Measurements from ENCODE around the gene MYO9A.
"Not testable (repeated sequence)": the region's sequence is repeated elsewhere in the genome, so short reads cannot be mapped to it uniquely, and the experiment has no call there.

Gene MYO9A

DNA sequence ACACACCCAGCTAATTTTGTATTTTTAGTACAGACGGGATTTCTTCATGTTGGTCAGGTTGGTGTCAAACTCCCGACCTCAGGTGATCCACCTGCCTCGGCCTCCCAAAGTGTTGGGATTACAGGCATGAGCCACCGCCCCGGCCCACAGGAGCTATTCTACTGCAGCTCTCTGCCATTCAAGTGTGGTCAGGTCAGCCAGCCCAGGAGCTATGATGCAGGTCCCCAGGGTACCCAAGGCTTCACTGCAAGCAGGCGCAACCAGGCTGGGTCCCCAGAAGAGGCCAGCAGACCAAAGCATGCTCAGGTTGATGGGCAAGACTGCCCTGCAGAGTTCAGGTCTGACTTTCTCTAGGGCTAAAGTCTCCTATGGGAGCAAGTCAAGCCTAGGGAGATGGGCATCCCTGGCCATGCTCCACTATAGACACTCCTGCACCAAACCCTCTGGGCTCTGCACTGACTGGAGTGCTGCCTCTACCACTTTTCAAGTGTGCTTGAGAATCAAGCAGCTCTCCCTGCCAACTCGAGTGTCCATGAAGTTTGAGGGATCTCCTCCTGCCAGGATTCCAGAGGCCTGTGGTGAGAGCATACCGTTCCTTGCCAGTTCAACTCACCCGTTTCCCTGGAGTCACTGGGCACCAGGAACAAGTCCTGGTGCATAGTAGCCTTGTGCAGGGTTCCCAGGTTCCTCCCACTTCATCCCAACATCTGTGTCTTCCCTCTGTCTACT, 30.9 kb downstream of the MYO9A start:
- Histone ChIP-seq H3K79me2 (ENCODE audit: control insufficient read depth, insufficient read depth, low read length, unreplicated experiment) (no peaks in the 10 kb centered on the region), H3K27ac (ENCODE audit: low read depth, low read length) (no peak overlapping the region), H3K27me3 (ENCODE audit: insufficient read depth, low read length) (no peaks in the 10 kb centered on the region), H3K4me3 (ENCODE audit: low read depth, low read length) (no peak overlapping the region), H2AFZ (ENCODE audit: low read length, unreplicated experiment) (no peak overlapping the region), H3K36me3 (ENCODE audit: insufficient read depth, low read length) (no peaks in the 10 kb centered on the region), H3K4me1 (ENCODE audit: control insufficient read depth, insufficient read depth, low read length, unreplicated experiment) (no peaks in the 10 kb centered on the region)

DNA sequence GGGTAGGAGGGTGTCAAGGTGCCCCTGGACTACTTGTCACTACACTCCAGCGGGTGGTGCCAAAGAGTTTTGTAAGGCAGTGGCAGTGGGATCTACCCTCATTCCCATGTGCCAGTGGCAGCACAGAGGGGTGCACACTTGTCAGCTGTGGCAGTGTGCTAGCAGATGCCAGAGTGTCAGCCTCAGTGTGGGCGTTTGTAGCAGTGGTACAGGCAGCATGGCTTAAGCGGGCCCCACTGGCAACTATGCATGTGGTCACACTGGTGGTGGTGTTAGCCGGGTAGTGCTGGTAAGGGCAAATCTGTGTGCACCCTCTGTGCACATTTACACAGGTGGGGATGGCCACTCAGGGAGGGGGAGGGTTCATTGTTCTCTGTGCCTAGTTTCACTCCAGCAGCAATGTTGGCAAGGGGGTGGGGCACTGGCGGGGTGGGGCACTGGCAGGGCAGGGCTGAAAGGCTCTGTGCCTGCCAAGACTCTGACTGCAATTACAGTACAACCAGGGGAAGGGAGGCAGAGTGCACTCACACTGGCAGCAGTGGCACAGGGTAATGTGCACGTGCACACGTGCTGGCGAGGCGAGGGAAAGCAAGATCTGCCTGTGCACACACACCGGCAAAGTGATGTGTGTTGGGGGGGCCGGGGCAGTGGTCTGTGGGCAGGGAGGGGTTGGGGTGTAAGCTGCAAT, 31.8 kb downstream of the MYO9A start:
- Histone ChIP-seq H3K36me3 (ENCODE audit: insufficient read depth, low read length) (no peaks in the 10 kb centered on the region), H2AFZ (ENCODE audit: low read length, unreplicated experiment) (no peak overlapping the region), H3K27me3 (ENCODE audit: insufficient read depth, low read length) (no peaks in the 10 kb centered on the region), H3K4me1 (ENCODE audit: control insufficient read depth, insufficient read depth, low read length, unreplicated experiment) (no peaks in the 10 kb centered on the region), H3K4me3 (ENCODE audit: low read depth, low read length) (no peak overlapping the region), H3K79me2 (ENCODE audit: control insufficient read depth, insufficient read depth, low read length, unreplicated experiment) (no peaks in the 10 kb centered on the region), H3K27ac (ENCODE audit: low read depth, low read length) (no peak overlapping the region)

DNA sequence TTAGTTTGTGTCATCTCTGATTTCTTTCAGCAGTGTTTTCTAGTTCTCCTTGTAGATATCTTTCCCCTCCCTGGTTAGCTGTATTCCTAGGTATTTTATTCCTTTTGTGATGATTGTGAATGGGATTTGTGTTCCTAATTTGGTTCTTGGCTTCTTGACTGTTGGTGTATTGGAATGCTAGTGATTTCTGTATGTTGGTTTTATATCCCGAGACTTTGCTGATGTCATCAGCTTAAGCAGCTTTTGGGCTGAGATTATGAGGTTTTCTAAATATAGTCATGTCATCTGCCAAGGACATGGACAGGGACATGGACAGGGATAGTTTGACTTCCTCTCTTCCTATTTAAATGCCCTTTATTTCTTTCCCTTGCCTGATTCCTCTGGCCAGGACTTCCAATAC, 35.8 kb downstream of the MYO9A start:
- Histone ChIP-seq H3K27ac (ENCODE audit: low read depth, low read length) (no peak overlapping the region), H3K79me2 (ENCODE audit: control insufficient read depth, insufficient read depth, low read length, unreplicated experiment) (no peaks in the 10 kb centered on the region), H2AFZ (ENCODE audit: low read length, unreplicated experiment) (no peak overlapping the region), H3K27me3 (ENCODE audit: insufficient read depth, low read length) (no peaks in the 10 kb centered on the region), H3K36me3 (ENCODE audit: insufficient read depth, low read length) (no peaks in the 10 kb centered on the region), H3K4me1 (ENCODE audit: control insufficient read depth, insufficient read depth, low read length, unreplicated experiment) (no peaks in the 10 kb centered on the region), H3K4me3 (ENCODE audit: low read depth, low read length) (no peak overlapping the region)

DNA sequence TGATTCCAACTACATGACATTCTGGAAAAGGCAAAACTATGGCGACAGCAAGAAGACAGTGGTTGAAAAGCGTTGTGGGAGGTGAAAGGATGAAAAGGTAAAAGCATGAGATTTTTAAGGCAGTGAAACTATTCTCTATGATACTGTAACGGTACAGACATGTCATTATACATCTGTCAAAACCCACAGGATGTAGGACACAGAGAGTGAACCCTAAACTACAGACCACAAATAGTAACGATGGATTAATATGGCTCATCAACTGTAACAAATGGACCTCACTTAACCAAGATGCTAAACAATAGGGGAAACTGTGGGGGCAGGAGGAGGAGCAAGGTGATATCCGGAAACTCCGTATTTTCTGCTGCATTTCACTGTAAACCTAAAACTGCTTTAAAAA, 39.1 kb downstream of the MYO9A start:
- Histone ChIP-seq H2AFZ (ENCODE audit: low read length, unreplicated experiment) (no peak overlapping the region), H3K4me3 (ENCODE audit: low read depth, low read length) (no peak overlapping the region), H3K79me2 (ENCODE audit: control insufficient read depth, insufficient read depth, low read length, unreplicated experiment) (no peaks in the 10 kb centered on the region), H3K27ac (ENCODE audit: low read depth, low read length) (no peak overlapping the region), H3K36me3 (ENCODE audit: insufficient read depth, low read length) (no peaks in the 10 kb centered on the region), H3K27me3 (ENCODE audit: insufficient read depth, low read length) (no peaks in the 10 kb centered on the region), H3K4me1 (ENCODE audit: control insufficient read depth, insufficient read depth, low read length, unreplicated experiment) (no peaks in the 10 kb centered on the region)

DNA sequence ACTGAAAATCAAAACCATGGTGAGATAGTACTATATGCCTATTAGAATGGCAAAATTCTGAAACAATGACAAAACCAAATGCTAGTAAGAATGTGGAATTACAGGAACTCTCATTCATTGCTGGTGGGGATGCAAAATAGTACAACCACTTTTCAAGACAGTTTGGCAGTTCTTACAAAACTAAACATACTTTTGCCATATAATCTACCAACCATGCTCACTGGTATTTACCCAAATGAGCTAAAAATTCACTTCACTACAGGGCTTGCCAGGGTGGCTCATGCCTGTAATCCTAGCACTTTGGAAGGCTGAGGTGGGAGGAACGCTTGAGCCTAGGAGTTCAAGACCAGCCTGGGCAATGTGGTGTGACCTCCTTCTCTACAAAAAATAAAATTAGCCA, 40.0 kb downstream of the MYO9A start:
- Histone ChIP-seq H3K36me3 (ENCODE audit: insufficient read depth, low read length) (no peaks in the 10 kb centered on the region), H3K79me2 (ENCODE audit: control insufficient read depth, insufficient read depth, low read length, unreplicated experiment) (peaks cover 5% of the 10 kb centered on the region), H3K27me3 (ENCODE audit: insufficient read depth, low read length) (no peaks in the 10 kb centered on the region), H3K27ac (ENCODE audit: low read depth, low read length) (no peak overlapping the region), H3K4me1 (ENCODE audit: control insufficient read depth, insufficient read depth, low read length, unreplicated experiment) (no peaks in the 10 kb centered on the region), H2AFZ (ENCODE audit: low read length, unreplicated experiment) (no peak overlapping the region), H3K4me3 (ENCODE audit: low read depth, low read length) (no peak overlapping the region)

DNA sequence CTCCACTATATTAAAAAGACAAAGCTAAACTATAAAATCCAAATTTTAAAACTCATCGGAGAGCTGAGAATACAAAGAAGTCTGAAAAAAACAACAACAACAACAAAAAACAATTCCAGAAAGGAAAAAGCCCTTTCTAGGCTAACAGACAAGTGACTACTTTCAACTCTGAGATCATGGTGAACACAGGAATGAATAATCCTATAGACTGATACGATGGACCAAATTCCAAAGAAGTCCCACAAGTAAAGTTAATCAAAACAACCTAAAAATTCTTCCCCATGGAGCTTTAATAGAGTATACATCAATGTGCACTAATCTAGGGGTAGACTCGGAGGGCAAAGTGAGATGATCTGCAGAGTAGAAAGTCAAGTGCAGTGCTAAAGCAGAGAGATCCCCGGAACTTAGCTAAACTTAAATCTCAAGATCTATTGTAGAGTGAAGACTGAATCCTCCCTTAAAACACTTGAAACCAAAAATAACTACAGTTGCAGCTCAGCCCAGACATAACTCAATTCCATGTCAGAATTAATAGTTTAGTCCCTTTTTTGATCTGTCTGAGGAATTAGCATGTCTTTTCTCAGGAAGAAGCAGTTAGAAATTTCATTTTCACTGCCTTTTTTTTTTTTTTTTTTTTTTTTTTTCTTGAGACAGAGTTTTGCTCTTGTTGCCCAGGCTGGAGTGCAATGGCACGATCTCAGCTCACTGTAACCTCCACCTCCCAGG, 43.5 kb downstream of the MYO9A start:
- H3K4me1 ChIP-seq (ENCODE audit: control insufficient read depth, insufficient read depth, low read length, unreplicated experiment) = no peaks in the 10 kb centered on the region
- H3K27me3 ChIP-seq (ENCODE audit: insufficient read depth, low read length) = no peaks in the 10 kb centered on the region
- H3K27ac ChIP-seq (ENCODE audit: low read depth, low read length) = no peak overlapping the region
- no peak overlapping the region for H3K4me3 ChIP-seq (ENCODE audit: low read depth, low read length)
- H2AFZ ChIP-seq (ENCODE audit: low read length, unreplicated experiment) = no peak overlapping the region
- no peaks in the 10 kb centered on the region for H3K36me3 ChIP-seq (ENCODE audit: insufficient read depth, low read length)
- peaks cover 9% of the 10 kb centered on the region for H3K79me2 ChIP-seq (ENCODE audit: control insufficient read depth, insufficient read depth, low read length, unreplicated experiment)

DNA sequence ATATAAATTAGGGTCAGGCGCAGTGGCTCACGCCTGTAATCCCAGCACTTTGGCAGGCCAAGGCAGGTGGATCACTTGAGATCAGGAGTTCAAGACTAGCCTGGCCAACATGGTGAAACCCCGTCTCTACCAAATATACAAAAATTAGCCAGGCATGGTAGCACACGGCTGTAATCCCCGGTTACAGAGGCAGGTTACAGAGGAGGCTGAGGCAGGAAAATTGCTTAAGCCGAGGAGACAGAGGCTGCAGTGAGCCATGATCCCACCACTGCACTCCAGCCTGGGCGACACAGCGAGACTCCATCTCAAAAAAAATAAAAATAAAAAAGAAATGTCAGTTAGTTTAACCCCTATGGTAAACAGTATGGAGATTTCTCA, 46.5 kb downstream of the MYO9A start:
- H3K4me1 ChIP-seq (ENCODE audit: control insufficient read depth, insufficient read depth, low read length, unreplicated experiment); H3K27me3 ChIP-seq (ENCODE audit: insufficient read depth, low read length); H2AFZ ChIP-seq (ENCODE audit: low read length, unreplicated experiment); H3K4me3 ChIP-seq (ENCODE audit: low read depth, low read length); H3K79me2 ChIP-seq (ENCODE audit: control insufficient read depth, insufficient read depth, low read length, unreplicated experiment); H3K36me3 ChIP-seq (ENCODE audit: insufficient read depth, low read length); H3K27ac ChIP-seq (ENCODE audit: low read depth, low read length): not testable (repeated sequence)

DNA sequence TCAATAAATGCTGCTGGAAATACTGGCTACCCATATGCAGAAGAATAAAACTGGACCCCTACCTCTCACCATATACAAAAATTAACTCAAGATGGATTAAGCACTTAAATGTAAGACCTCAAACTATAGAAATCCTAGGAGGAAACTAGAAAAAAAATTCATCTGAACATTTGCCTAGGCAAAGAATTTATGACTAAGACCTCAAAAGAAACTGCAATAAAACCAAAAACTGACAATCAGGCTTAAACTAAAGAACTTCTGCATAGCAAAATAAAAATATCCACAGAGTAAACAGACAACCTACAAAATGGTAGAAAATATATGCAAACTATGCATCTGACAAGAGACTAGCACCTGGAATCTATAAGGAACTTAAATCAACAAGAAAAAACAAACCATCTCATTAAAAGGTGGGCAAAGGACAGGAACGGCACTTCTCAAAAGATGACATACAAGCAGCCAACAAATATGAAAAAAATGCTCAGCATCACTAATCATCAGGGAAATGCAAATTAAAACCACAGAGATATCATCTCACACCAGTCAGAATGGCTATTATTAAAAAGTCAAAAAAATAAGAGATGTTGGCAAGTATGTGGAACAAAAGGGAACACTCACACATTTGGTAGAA, 47.0 kb downstream of the MYO9A start:
- Histone ChIP-seq H3K27ac (ENCODE audit: low read depth, low read length) (no peak overlapping the region), H3K79me2 (ENCODE audit: control insufficient read depth, insufficient read depth, low read length, unreplicated experiment) (peaks cover 9% of the 10 kb centered on the region), H3K4me1 (ENCODE audit: control insufficient read depth, insufficient read depth, low read length, unreplicated experiment) (no peaks in the 10 kb centered on the region), H3K27me3 (ENCODE audit: insufficient read depth, low read length) (no peaks in the 10 kb centered on the region), H3K36me3 (ENCODE audit: insufficient read depth, low read length) (no peaks in the 10 kb centered on the region), H2AFZ (ENCODE audit: low read length, unreplicated experiment) (no peak overlapping the region), H3K4me3 (ENCODE audit: low read depth, low read length) (no peak overlapping the region)

DNA sequence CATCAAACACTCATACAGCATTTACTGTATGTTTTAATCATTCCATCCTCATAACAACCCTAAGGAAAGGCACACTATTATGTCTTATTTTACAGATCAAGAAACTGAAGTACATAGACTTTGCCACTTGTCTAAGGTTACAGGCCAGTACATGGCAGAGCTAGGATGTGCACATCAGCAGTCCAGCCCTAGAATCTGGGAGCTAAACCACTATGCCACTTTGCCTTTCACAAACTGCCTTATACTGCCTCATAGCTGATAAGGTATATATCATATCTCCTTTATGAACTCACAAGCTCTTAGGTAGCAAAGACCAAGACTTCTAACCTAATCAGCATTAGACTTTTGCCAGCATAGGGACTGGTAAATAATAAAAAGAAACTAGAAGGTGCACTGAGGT, 49.1 kb downstream of the MYO9A start:
- Histone ChIP-seq H3K36me3 (ENCODE audit: insufficient read depth, low read length) (no peaks in the 10 kb centered on the region), H2AFZ (ENCODE audit: low read length, unreplicated experiment) (no peak overlapping the region), H3K4me1 (ENCODE audit: control insufficient read depth, insufficient read depth, low read length, unreplicated experiment) (no peaks in the 10 kb centered on the region), H3K27me3 (ENCODE audit: insufficient read depth, low read length) (no peaks in the 10 kb centered on the region), H3K79me2 (ENCODE audit: control insufficient read depth, insufficient read depth, low read length, unreplicated experiment) (peaks cover 9% of the 10 kb centered on the region), H3K4me3 (ENCODE audit: low read depth, low read length) (no peak overlapping the region), H3K27ac (ENCODE audit: low read depth, low read length) (no peak overlapping the region)

DNA sequence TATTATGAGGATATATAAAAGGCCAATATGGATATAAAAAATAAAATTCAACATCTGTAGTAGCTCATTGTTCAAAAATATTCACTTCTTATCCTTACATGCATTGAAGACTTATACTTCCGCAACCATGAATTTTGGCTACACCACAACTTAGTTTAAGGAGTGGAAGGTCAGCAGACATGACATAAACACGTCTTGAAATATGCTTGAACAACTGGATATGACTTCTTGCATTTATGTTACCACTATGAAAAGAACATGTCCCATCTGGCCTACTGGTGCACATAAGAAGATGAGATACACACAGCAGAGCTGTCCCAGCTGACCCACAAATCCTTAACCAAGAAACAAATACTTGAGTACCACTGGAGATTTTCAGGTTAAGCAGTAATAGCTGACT, 52.1 kb downstream of the MYO9A start:
- Histone ChIP-seq H3K27ac (ENCODE audit: low read depth, low read length) (no peak overlapping the region), H3K4me3 (ENCODE audit: low read depth, low read length) (no peak overlapping the region), H3K27me3 (ENCODE audit: insufficient read depth, low read length) (no peaks in the 10 kb centered on the region), H3K4me1 (ENCODE audit: control insufficient read depth, insufficient read depth, low read length, unreplicated experiment) (no peaks in the 10 kb centered on the region), H3K36me3 (ENCODE audit: insufficient read depth, low read length) (no peaks in the 10 kb centered on the region), H3K79me2 (ENCODE audit: control insufficient read depth, insufficient read depth, low read length, unreplicated experiment) (peaks cover 3% of the 10 kb centered on the region), H2AFZ (ENCODE audit: low read length, unreplicated experiment) (no peak overlapping the region)
